ENCODE measurements around the gene SEPHS1.
A peak's percentile ranks its signal among the peaks of the same experiment; 100 is the strongest.
"Not testable (repeated sequence)": the region's sequence is repeated elsewhere in the genome, so short reads cannot be mapped to it uniquely, and the experiment has no call there.

SEPHS1 gene, protein sequence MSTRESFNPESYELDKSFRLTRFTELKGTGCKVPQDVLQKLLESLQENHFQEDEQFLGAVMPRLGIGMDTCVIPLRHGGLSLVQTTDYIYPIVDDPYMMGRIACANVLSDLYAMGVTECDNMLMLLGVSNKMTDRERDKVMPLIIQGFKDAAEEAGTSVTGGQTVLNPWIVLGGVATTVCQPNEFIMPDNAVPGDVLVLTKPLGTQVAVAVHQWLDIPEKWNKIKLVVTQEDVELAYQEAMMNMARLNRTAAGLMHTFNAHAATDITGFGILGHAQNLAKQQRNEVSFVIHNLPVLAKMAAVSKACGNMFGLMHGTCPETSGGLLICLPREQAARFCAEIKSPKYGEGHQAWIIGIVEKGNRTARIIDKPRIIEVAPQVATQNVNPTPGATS

DNA sequence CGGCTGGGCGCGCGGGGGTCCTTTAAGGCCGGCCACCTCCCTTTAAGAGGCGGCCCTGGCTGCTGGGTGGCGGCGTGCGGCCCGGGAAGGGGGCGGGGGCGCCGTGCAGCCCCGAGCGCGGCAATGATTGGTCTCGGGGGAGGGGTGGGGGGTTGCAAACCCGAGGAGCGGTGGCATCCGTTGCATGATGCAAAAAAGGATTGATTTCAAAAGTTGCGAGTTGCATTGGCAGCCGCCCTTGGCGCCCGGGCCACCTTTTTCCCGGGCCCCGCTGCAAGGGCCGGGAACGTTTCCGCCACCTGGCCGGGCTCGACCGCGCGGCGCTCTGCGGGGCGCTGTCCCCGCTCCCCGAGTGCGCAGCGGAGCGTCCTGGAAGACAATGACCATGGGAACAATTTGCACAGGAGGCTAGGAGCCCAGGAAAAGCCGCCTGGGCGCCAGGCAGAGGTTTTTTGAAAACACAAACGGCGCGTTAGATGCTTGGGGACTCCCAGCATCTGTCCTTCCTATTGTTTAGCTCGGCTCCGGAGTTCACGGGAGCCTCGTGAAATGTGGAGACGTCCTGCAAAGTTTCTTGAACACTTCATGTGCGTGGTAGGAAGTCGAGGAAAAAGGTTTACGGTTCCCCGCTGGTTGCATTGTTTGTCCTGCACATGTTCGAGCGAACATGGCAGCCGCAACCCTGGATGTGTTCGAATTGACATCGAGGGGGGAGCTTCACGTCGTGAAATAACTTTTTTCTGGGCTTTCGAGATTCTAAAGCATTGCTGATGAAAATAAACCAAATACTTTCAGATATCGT, at the start of gene SEPHS1:
SEPHS1 (minus strand) TSS at position 78 of the 802 bp plus-strand sequence. CDS start 3,343 bp downstream, outside the sequence.
- DNase-seq, result peak; percentile 83

DNA sequence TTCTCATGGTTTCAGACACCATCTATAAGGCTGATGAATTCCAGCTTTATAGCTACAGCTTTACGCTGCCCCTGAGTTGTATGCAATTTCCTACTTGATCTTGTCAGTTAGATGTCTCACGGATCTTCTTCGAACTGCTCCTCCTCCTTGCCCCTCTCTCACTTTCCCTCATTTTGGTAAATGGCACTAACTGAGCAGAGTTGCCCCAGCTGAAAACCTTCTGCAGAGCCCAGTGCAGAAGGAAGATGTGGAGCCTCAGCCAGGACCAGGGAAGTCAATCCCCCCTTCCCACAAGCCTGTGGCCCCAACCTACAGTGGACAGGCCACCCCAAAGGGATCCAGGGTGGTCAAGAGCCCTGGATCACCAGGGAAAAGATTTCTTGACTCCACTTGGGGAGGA, 49.0 kb upstream of the SEPHS1 start:
- no peak for DNase-seq

DNA sequence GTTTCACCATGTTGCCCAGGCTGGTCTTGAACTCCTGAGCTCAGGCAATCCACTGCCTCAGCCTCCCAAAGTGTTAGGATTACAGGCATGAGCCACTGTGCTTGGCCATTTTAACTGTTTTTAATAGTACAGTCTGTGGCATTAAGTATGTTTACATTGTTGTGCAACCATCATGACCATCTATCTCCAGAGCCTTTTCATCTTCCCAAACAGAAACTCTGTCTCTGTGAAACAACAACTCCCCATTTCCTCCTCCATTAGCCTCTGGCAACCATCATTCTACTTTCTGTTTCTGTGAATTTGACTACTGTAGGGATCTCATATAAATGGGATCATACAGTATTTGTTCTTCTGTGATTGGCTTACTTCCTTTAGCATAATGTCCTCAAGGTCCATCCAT, 48.3 kb upstream of the SEPHS1 start:
- DNase-seq, result no peak

DNA sequence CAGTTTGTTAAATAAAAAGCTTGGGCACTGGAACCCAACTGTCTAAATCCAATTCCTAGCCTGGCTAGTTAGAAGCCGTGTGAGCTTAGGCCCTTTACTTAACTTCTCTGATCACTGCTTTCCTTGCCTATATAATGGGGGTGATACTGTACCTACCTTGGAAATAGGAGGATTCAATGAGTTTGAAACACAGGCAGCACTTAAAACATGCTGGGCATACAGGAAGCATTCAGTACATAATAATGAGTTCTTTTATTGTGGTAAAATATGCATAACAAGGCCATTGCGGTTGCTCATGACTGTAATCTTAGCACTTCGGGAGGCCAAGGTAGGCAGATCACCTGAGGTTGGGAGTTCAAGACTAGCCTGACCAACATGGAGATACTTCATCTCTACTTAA, 47.4 kb upstream of the SEPHS1 start:
- DNase-seq, result no peak

DNA sequence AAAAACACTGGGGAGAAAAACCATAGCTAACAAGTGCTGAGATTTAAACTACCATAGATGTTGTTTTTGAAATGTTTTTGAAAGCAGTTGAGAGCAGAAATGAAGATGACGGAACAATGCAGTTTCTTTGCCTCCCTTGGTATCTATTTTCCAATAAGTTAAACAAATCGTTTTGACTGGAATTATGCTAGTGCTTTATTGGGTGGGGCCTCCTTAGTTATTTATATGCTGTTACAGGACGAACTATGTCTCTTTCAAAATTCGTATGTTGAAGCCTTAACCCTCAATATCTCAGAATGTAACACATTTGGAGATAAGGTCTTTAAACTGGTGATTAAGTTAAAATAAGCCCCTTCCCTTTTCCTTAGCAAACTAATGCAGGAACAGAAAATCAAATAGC, 45.5 kb upstream of the SEPHS1 start:
- no peak for DNase-seq

DNA sequence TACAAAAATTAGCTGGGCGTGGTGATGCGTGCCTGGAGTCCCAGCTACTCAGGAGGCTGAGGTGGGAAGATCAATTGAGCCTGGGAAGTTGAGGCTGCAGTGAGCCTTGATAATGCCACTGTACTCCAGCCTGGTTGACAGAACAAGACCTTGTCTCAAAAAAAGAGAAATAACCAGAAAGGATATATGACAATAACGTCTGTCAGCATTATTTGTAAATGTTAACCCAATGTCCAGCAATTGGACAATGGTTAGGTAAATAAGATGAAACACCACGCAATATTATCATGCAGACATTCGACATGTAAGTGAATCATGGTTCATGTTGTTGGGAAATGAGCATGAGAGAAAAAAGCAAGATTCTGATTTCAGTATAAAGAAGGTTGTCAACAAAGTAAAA, 44.6 kb upstream of the SEPHS1 start:
- no peak for DNase-seq

DNA sequence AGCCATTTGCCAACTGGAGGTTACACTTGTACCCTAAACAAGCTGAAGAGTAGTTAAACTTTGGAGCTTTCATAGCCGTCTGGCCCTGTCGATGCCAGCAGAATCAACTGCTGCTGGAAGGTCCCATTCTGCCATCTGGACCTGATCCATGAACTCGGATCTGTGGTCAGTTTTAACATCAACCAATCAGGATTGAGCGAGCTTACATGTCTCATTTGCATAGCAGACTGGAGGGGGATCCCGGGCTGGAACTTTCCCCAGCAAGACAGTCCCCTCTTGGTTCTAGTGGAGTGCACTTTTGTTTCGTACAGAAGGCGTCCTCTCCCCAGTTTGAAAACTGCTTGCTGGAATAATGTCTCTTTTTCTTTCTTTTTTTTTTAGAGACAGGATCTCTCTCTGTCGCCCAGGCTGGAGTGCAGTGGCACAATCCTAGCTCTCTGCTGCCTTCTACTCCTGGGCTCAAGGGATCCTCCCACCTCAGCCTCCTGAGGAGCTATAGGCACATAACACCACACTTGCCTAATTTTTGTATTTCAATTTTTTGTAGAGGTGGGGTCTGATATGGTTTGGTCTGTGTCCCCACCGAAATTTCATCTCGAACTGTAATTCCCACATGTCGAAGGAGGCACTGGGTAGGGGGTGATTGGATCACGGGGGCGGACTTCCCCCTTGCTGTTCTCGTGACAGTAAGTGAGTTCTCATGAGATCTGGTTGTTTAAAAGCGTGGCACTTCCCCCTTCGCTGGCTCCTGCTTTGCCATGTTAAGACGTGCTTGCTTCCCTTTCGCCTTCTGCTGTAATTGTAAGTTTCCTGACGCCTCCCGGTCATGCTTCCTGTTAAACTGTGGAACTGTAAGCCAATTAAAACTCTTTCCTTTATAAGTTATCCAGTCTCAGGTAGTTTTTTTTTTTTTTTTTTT, 42.8 kb upstream of the SEPHS1 start:
- no peak for DNase-seq

DNA sequence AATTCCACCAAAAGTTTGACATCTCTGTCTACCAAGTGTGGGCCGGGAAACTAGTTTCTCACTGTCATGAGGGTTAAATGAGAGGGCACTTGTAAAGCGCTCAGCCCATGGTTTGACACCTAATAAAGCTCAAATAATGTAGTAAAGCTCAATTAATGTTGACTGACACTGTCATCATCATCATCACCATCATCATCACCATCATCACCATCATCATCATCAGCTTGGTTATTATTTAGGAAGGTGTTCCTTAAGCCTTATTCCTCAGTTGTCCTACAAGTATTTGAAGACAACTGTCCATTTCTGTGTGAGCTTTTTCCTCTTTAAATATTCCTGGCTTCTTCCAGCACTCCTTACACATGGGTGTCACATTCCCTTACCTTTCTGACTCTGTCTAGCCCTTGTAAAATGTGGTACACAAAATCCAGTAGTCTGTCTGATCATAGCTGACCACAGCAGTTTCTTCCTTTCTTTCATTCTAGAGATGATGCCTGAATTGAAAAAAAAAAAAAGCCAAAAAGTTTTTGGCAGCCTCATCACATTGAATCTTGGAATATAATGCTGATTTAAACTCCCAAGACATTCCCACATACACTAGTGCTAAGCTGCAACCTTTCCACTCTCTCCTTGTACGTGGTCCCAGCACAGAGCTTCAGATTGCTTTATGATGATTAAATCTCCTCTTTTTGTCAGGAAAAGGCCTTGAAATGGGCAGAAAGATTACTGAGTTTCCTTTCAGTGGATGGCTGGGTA, 40.6 kb upstream of the SEPHS1 start:
- no peak for DNase-seq

DNA sequence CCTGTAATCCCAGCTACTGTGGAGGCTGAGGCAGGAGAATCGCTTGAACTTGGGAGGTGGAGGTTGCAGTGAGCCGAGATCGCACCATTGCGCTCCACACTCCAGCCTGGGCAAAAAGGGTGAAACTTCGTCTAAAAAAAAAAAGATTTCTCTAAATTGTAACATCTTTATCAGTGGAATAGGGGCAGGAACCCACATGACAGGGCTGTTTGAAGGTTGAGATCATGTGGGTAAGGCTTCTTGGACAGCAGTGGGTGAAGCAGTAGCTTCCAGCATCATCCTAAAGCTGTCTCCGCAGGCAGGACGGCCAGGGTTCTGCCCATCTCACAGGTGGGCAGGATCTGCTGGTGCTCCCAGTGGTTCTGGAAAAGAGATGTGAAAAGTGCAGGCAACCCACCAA, 37.9 kb upstream of the SEPHS1 start:
- no peak for DNase-seq

DNA sequence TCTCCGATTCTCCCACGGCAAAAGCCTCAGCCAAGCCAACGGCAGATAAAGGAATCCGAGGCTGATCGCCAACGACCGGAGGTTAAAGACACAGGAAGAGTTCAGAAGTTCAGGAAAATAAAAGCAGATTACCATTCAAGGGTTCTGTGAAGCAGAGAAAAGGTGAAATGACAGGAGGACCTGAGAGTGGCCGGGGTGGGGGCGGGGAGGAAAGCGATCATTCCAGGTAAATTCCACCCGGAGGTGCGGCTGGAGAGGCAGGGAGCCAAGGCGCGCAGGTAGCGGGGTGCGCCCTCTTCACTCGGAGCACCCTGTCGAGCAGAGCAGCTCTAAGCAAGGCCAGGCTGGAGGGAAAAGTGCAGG, 35.3 kb upstream of the SEPHS1 start:
- no peak for DNase-seq

DNA sequence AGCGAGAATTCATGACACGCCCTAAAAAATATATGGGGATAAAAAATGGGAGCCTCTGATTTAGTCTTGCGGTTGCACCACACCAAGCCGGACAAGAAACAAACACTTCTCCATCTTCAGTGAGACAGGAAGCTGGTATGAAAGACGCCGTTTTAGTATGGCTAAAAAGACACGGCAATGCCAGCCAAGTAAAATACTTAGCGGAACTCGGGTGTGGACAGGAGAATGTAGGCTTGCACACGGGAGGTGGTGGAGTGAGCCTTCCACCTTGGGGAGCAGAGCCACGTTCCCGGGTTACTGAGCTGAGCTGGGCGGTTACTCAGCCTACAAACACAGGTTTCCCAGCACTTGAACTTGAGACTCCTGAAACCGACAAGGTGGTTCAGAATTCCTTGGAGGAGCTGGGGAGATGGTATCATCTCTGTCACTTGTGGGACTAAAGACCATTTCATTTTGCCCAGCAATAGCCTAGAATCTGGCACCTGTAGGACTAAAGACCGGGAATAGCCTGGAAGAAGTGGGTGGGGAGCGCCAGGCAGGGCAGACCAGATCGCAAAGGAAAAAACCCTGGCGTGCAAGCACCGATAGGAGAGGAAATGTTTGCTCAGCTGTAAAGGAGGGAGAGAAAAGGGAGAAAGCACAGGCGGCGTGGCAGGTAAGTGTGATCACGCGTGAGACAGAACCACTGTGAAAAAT, 34.8 kb upstream of the SEPHS1 start:
- DNase-seq, result no peak

DNA sequence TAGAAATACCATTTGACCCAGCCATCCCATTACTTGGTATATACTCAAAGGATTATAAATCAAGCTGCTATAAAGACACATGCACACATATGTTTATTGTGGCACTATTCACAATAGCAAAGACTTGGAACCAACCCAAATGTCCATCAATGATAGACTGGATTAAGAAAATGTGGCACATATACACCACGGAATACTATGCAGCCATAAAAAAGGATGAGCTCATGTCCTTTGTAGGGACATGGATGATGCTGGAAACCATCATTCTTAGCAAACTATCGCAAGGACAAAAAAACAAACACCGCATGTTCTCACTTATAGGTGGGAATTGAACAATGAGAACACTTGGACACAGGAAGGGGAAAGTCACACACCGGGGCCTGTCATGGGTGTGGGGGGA, 31.0 kb upstream of the SEPHS1 start:
- not testable (repeated sequence) for DNase-seq

DNA sequence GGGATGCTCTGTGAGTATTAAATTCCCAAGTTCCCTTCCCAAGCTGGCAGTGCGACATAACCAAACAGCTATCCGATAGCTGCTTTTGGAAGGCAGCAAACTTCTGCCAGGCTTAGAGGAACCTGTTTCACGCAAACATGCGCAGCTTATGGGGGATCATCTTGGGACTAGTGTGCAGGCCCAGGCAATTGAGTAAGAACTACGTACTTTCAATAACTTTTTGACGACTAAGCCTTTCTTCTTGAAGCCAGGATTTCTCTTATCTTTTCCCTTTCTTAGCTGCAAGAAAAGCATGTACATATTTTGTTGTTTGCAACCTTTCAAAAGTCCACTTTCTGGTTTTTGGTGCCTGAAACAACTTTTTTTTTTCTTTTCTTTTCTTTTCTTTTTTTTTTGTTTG, 28.7 kb upstream of the SEPHS1 start:
- DNase-seq, result no peak

DNA sequence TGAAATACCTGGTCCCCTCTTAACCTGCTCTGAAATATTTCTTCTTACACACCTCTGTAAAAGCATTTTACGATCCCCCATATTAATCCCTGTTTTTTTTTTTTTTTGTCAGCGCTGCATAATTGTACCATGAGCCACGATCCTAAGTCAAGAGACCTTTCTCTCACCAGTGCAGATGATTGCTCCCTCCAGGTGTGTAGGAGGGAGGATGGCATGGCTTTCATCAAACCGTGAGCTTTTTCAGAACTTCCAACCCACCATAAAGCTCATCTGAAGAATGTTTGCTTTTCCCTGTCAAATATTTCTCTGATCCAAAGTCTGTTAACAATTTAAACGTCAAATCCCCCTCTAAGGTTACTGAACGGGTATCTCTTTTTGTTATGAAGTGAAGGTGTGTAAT, 28.2 kb upstream of the SEPHS1 start:
- DNase-seq, result no peak

DNA sequence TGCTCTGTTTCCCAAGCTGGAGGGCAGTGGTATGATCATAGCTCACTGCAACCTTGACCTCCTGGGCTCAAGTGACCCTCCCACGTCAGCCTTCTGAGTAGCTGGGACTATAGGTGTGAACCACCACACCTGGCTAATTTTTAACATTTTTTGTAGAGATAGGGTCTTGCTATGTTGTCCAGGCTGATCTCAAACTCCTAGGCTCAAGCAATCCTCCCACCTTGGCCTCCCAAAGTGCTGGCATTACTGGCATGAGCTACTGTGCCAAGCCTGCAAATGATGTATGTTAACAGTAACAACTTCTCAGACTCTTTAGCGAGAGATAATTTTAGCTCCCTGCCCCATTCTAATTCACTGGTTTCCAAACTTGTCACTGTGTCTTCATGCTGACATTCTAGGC, 27.7 kb upstream of the SEPHS1 start:
- DNase-seq, result no peak

DNA sequence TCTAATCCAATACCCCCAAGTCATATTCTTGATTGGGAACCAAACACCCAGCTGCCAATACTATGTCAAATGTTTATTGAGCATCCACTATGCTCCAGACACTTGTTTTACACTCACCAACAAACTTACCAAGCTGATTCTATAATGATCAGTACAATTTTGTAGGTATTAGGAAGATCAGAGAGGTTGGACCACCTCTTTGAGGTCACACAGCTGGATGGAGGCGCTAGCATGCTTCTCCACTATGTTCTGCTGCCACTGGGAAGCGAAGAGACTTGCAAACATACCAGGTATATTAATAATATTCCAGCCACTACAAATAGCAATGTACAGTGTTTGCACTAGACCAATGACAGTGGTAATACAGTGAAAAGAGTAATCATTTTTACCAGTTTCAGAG, 25.6 kb upstream of the SEPHS1 start:
- DNase-seq, result no peak

DNA sequence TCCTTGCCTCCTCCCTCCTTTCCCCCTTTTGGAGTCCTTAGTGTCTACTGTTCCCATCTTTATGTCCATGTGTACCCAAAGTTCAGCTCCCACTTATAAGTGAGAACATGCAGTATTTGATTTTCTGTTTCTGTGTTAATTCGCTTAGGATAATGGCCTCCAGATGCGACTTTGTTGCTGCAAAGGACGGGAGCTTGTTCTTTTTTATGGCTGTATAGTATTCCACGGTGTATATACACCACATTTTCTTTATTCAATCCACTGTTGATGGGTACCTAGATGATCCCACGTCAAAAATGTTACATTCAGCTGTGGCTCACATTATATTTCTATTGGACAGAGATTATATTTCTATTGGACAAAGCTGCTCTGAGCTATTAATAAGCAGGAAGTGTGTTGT, 24.4 kb upstream of the SEPHS1 start:
- DNase-seq, result no peak

DNA sequence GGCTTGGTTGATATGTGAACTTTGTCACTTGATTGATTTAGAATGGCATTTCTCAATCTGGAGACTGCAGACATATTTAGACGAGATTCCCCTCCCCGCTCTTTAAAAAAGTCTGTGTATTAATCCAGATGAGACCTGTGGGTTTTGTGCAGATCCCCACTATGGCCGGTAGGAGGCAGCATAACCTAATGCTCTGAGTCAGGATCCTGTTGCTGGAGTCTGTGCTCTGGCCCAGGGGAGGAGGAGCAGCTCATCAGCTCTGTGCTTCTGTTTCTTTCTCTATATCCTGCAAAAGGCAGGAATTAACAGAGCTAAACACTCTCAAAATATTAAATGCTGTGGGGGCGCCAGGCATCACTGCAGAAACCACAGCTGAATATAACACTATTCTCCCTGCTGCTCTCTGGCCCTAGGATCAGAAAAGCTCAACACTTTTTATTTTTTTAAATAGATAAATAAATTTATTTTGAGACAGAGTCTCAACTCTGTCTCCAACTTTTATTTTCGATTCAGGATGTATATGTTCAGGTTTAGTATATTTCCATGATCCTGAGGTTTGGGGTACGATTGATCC, 23.9 kb upstream of the SEPHS1 start:
- peak; percentile 82 for DNase-seq

DNA sequence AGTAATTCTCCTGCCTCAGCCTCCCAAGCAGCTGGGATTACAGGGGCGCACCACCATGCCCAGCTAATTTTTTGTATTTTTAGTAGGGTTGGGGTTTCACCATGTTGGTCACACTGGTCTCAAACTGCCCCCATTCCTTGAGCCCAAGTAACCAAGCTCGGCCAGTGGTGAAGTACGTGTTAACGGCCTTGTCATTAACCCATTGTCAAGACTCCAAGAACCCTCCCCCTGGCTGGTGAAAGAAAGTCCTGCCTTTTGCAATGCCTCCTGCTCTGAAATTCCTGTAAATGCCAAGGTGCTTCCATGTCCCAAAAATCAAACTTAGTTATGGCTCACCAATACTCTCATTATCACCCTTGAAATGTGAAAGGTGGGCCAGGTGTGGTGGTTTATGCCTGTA, 18.8 kb upstream of the SEPHS1 start:
- no peak for DNase-seq

DNA sequence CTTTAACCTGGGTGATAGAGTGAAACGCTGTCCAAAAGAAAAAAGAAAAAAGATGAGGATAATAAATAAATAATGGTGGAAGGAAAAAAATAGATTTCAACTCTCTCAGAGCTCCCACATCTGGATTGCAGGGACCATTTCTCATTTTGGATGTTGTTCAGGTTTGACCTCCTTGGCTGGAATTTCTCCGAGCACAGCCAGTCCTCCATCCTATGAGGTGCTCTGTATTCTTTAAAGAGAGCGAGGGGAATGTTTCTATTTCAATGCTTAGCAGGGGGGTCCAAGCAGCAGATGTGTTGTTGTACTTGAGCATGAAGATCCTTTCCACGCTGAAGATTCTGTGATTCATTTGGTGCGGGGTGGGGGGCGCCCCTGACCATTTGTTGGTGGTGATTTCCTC, 17.7 kb upstream of the SEPHS1 start:
- no peak for DNase-seq

DNA sequence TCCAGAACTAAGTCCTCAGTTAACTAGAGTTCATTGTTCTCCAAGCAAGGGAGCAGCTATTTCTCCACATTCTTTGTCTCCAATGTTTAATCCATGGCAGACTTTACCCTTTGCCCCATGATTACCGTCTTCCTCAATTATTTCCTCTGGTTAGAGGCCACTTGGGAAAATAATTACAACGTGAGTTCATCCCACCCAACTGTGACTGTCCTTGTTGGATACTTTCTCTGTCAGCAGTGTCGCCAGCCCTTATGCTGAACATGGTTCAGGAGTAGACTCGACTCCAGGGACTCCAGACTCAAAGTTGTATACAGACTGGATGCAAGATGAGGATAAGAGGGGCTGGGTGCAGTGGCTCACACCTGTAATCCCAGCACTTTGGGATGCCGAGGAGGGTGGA, 17.1 kb upstream of the SEPHS1 start:
- DNase-seq, result no peak

DNA sequence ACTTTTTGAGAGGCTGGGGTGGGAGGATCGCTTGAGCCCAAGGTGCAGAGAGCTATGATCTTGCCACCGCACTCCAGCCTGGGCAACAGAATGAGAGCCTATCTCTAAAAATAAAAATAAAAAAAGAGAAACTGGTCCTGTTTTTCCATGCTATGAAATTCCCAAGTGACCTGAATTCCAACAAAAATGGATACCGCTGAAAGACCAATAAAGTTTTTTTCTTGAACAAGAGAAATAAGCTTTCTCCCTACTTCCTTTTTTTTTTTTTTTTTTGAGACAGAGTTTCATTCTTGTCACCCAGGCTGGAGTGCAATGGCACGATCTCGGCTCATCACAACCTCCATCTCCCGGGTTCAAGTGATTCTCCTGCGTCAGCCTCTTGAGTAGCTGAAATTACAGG, 12.5 kb upstream of the SEPHS1 start:
- no peak for DNase-seq

All from CD4-positive, alpha-beta T cell treated with Interleukin-10 for 1 hour (primary cell).